Colonic mucosa (tissue), 4 donors: ENCODE data around the gene NUBPL. TPM values are rescaled to one million over a fixed set of nuclear protein-coding genes. Genes with fewer than 3 reads are reported as not detected.

ENCODE experiments used
- DNase-seq: peaks from one replicate; pipeline ENCODE4 v3.0.0-alpha.2; 2020
- H3K27ac ChIP-seq: fragments of 200-600 bp; one replicate; pipeline ENCODE4 v1.8.0; 2021
- H3K27me3 ChIP-seq: fragments of 200-600 bp; one replicate; pipeline ENCODE4 v1.8.0; 2021
- H3K36me3 ChIP-seq: fragments of 200-600 bp; one replicate; pipeline ENCODE4 v1.8.0; 2021
- H3K4me1 ChIP-seq: fragments of 200-600 bp; one replicate; pipeline ENCODE4 v1.8.0; 2021; ENCODE audit warnings: mild to moderate bottlenecking
- H3K4me3 ChIP-seq: fragments of 200-600 bp; one replicate; pipeline ENCODE4 v1.8.0; 2021
- H3K9ac ChIP-seq, 2 donors: one replicate each; pipeline ENCODE4 v1.7.0; 2013; ENCODE audit warnings: control low read depth in 2 of 2, low read depth in 2 of 2, low read length in 2 of 2
- H3K9me3 ChIP-seq: fragments of 200-600 bp; one replicate; pipeline ENCODE4 v1.8.0; 2021
- intact Hi-C: fragments of 100-400 bp; cut with DNase I; formaldehyde crosslinking; loops from one replicate; pipeline ENCODE4 v1.14.1; 2022
- total RNA-seq, 2 donors: library from RNA; stranded (reverse); fragmentation: NEBNext Ultra II Directional in 1 of 2; extraction: Animal tissue kit (Norgen Biotek cat#: 25700) in 1 of 2; gene quantifications; one replicate each; pipeline ENCODE4 v1.2.1, GENCODE V29; 2021
- TF ChIP-seq, protein P1 (sequence below): fragments of 200-600 bp; IDR thresholded peaks from one replicate; pipeline ENCODE4 v1.8.0; 2022; ENCODE audit warnings: antibody characterized with exemption, mild to moderate bottlenecking
- donor health status: healthy.
- donor health status: DM: no; HTN: no; CAD: no.
- donor health status: DM: no; HTN: no; CAD: no.

Gene NUBPL
- total RNA-seq, 2 donors from 2014 or later, result 13.3 to 14.0 TPM

DNA sequence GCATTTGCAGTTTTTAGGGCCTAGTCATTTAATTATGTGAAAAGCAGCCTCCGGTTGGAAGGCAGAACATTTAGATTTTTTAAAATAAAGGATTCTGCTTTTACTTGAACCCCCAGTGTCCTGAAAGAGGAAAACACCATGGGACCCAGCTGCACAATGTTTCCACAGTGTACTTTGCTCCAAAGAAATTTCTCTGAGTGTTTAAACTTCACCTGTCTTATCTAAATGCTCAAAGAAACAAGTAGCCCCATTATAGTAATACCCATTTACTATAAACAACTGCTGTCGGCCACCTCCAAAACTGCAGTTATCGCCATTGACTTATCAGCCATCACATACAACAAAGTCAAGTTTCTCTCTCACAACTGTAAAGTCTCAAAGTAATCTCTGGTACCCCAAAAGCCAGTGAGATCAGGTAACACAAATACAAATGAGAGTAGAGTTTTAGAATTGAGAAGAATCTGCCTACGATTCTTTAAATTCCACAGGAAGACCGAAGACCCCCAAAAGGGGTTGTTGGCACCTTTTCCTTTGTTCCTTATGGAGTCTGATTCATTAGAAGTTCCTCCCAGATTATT, 205.2 kb downstream of the NUBPL start:
- H3K27me3 ChIP-seq, result no peaks in the 10 kb centered on the region
- TF ChIP-seq, protein P1, sequence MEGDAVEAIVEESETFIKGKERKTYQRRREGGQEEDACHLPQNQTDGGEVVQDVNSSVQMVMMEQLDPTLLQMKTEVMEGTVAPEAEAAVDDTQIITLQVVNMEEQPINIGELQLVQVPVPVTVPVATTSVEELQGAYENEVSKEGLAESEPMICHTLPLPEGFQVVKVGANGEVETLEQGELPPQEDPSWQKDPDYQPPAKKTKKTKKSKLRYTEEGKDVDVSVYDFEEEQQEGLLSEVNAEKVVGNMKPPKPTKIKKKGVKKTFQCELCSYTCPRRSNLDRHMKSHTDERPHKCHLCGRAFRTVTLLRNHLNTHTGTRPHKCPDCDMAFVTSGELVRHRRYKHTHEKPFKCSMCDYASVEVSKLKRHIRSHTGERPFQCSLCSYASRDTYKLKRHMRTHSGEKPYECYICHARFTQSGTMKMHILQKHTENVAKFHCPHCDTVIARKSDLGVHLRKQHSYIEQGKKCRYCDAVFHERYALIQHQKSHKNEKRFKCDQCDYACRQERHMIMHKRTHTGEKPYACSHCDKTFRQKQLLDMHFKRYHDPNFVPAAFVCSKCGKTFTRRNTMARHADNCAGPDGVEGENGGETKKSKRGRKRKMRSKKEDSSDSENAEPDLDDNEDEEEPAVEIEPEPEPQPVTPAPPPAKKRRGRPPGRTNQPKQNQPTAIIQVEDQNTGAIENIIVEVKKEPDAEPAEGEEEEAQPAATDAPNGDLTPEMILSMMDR, result no peak
- no peaks in the 10 kb centered on the region for H3K4me1 ChIP-seq
- intact Hi-C loops, result no loop called here
- H3K36me3 ChIP-seq, result no peaks in the 10 kb centered on the region
- H3K27ac ChIP-seq, result no peak overlapping the region
- no peaks in the 10 kb centered on the region for H3K9me3 ChIP-seq
- H3K4me3 ChIP-seq, result no peak overlapping the region
- DNase-seq, result no peak
- H3K9ac ChIP-seq, result no peak overlapping the region

DNA sequence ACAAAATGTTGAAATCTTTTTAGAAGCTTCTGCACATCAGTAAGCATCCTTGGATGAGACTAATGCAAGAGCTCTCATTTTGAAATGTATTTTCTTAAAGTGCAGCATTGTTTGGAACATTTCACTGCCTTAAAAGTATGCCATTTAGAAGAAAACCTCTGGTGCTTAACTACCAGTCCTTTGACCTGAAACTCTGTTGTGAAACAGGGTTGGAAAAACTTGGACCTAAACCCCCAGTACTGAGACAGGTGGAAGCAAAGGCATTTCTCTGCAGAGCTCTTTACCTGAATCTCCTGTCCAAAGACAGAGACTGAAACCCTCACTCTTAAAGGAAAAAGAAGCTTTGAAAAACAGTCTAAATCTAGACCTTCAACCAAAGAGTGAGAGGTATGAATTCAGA, 207.2 kb downstream of the NUBPL start:
- intact Hi-C loops, result no loop called here

DNA sequence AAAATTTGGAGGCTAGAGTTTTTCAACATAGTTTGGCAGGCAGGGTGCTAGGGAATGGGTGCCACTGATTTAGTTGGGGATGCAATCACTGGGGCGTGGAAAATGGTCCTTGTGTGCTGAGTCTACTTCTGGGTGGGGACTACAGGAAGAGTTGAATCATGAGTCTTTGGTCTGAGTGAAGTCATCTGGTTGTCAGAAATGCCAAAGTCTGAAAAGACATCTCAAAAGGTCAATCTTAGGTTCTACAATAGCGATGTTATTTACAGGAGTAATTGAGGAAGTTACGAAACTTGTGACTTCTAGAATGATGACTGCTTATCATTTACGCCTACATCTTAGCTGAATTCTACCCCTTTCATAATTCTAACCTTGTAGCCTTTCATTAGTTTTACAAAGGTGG, 209.1 kb downstream of the NUBPL start:
- Histone ChIP-seq H3K4me1 (no peaks in the 10 kb centered on the region), H3K9me3 (no peaks in the 10 kb centered on the region), H3K36me3 (no peaks in the 10 kb centered on the region), H3K4me3 (no peak overlapping the region), H3K9ac (no peak overlapping the region), H3K27ac (no peak overlapping the region), H3K27me3 (no peaks in the 10 kb centered on the region)
- TF ChIP-seq, protein P1, result no peak
- DNase-seq, result no peak
- intact Hi-C loops, result no loop called here

More for the DNA sequence above, 207.2 kb downstream of the NUBPL start:
- H3K9me3 ChIP-seq, result no peaks in the 10 kb centered on the region
- H3K9ac ChIP-seq, result no peak overlapping the region
- no peak overlapping the region for H3K27ac ChIP-seq
- H3K4me3 ChIP-seq, result no peak overlapping the region
- no peaks in the 10 kb centered on the region for H3K4me1 ChIP-seq
- no peaks in the 10 kb centered on the region for H3K36me3 ChIP-seq
- H3K27me3 ChIP-seq, result no peaks in the 10 kb centered on the region
- TF ChIP-seq, protein P1, result no peak
- no peak for DNase-seq

DNA sequence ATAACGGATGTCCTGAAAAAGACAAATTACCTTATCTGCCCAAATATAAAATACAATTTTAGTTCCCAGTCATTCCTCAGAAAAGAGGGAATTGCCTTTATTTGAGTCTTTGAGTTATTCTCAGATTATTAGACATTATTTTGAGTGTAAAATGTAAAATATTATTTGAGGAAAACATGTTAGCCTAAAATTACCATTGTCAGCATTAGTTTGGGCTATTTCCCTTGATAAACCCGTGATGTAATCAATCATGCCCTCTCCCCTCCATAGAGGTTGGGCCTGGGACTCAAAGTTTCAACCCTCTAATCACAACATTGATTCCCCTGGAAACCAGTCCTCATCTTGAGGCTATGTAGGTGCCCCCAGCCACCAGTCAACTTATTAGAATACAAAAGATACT, 213.4 kb downstream of the NUBPL start:
- Histone ChIP-seq H3K4me1 (no peaks in the 10 kb centered on the region), H3K27me3 (no peaks in the 10 kb centered on the region), H3K4me3 (no peak overlapping the region), H3K9ac (no peak overlapping the region), H3K36me3 (no peaks in the 10 kb centered on the region), H3K9me3 (no peaks in the 10 kb centered on the region), H3K27ac (no peak overlapping the region)
- TF ChIP-seq, protein P1, result no peak
- no peak for DNase-seq
- intact Hi-C loops, result no loop called here

DNA sequence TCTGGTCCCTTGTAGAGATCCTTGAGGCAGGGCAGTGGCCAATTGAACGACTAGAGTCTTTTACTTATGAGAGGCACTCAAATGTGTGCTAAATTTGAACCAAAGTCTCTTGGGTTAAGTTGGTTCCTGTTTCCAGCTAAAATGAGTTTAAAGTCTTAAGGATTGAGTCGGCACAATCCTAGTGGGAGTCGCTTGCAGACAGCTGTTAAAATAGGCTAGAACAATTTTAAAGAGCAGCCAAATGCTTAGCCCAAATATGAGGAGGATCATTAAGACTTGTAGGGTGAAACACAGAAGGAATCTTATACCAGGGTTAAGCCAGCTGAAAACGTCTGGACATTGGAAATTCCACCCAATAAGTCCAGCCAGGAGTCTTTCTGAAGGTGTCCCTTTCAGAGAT, 216.1 kb downstream of the NUBPL start:
- no peaks in the 10 kb centered on the region for H3K9me3 ChIP-seq
- H3K27me3 ChIP-seq, result no peaks in the 10 kb centered on the region
- H3K27ac ChIP-seq, result no peak overlapping the region
- no peaks in the 10 kb centered on the region for H3K36me3 ChIP-seq
- intact Hi-C loops, result no loop called here
- DNase-seq, result no peak
- no peak overlapping the region for H3K9ac ChIP-seq
- H3K4me1 ChIP-seq, result no peaks in the 10 kb centered on the region
- TF ChIP-seq, protein P1, result no peak
- H3K4me3 ChIP-seq, result no peak overlapping the region
